MV-4-11 (cell line): ENCODE results near the gene NTN4.
"Not testable (repeated sequence)": the region's sequence is repeated elsewhere in the genome, so short reads cannot be mapped to it uniquely, and the experiment has no call there.

Experiments used
- DNase-seq: peaks from one replicate; lab custom pipeline; 2025; lab: John Stamatoyannopoulos, UW

Gene NTN4

DNA sequence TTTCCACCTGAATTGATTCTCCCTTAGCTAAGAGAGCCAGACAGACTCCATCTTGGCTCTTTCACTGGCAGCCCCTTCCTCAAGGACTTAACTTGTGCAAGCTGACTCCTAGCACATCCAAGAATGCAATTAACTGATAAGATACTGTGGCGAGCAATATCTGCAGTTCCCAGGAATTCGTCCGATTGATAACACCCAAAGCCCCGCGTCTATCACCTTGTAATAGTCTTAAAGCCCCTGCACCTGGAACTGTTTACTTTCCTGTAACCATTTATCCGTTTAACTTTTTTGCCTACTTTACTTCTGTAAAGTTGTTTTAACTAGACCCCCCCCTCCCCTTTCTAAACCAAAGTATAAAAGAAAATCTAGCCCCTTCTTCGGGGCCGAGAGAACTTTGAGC lies 44.5 kb downstream of the NTN4 start:
- not testable (repeated sequence) for DNase-seq

DNA sequence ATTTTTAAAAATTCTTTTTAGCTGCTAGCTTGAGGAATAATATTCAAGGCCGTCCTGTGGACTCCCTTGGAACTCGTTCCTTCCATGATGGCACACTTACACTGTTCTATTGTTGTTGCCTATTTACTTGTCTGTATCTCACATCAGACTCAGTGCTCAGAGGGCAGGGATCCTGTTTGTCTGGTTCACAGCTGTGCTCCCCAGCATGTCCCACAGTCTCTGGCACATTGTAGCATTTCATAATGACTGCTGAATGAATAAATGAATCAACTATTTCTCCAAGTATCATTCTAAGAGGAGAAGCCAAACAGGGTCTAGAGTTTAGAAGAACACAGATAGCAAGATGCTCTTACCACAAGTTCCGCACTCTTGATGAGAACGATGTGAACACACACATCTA lies 48.0 kb downstream of the NTN4 start:
- DNase-seq, result no peak

DNA sequence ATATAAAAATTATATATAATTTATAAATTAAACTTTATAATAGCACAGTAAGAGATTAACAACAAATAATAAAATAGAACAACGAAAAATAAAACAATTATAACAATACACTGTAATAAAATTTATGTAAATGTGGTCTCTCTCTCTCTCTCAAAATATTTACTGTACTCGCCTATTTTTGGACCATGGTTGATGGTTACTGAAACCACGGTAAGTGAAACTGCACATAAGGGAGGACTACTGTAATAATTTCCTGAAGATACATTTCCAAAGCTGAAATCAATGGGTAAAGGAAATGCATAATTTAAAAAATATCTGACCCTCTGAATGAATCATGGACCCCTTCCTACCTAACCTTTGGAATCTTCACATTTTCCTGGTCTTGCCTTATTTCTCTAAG lies 48.9 kb downstream of the NTN4 start:
- DNase-seq, result no peak

DNA sequence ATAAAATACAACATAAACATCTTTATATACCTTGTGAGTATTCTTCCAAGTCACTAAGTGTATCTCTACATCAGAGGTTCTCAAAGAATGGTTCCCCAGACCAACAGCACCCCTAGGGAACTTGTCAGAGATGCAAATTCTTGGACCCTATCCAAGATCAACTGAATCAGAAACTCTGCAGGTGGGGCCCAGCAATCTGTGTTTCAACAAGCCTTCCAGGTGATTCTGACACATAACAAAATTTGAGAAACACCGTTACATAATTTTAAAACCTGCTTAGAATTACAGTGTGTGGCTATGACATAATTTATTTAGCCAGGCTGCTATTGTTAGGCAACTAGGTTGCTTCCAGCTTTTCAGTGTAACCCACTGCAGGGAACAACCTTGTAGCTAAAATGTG lies 49.8 kb downstream of the NTN4 start:
- no peak for DNase-seq

DNA sequence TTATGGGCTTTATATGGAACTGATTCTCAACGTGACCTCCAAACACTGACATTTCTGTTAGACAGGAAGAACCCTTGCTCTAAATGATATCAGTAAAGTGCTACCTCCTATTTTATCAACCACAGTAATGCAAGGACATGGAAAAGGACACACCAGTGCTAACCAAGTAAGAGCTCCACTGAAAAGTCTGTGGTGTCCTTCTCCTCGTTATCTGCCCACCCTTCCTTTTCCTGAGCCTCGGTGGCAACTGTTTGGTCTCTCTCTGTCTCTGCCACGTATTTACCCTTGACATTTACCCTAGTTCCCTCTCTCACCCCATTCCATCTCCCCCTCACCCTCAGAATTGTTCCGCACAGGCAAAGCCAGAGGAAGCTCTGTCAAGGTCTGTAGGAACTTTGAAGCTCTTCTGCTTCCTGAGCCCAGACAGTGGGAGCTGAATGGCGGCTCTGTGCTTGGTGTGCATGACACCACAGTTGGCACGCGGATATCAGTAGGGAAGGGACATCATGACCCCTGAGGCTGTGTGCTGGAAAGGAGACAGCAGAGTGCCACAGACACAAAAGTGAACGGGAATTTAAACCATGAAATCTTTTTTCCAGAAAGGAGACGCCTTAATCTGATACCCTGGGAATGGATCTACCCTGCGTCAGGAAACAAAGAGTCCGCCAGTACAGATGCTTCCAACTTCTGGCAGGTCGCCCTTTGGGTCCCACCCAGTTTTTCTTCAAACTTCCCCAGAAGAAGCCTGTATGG lies 50.8 kb downstream of the NTN4 start:
- DNase-seq, result no peak

DNA sequence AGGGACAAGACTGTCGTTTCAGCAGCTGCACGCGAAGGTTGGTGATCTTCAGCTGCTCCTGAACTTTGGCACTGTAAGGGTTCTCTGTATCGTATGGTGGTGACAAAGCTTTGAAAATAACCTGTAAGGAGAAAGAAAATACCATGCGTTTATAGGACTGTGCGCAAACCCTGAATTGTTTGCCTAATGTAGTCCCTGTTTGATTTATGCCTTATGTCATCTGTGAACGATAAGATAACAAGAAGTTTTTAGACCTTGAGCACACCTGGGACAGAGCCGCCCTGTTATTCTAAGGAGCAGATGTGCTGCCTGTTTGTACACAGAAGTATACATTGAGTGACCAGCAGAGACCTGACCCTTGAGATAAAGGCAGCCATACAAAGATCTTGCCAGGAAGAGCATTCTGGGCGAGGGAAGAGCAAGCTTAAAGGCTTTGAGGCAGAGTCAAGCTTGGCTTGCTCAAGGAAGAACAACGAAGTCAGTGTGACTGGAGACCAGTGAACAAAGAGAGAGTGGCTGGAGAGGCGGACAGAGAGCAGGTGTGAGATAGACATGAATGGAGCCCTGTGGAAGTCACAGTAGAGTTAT lies 52.4 kb downstream of the NTN4 start:
- DNase-seq, result no peak

DNA sequence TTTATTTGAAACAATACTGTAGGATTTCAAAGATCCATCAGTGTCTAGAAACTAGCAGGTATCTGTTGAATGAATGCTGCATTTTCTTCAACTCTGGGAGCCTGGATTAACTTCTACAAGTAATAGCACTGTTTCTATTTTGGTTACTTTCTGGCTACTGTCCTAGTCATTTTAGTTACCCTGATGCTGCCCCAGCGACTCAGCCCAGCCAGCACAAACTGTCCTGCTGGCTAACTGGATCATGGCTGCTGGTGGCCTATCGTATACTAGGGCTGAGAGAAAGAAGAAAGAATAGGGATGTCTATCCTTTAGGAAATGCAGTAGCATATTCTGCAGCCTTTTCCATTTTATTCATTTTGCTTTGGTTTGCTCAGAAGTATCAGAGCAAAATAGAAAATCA lies 53.9 kb downstream of the NTN4 start:
- DNase-seq, result no peak

DNA sequence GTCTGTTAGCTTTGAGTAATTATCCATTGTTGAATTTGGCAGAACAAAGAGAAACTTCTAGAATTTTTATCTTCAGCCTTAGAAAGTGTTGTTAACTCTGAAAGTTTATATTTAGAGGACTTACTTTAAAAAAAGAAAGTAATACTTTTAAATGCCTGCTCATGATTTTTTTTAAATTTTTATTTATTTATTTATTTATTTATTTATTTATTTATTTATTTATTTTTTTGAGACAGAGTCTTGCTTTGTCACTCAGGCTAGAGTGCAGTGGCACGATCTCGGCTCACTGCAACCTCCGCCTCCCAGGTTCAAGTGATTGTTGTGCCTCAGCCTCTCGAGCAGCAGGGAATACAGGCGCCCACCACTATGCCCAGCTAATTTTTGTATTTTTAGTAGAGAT lies 54.8 kb downstream of the NTN4 start:
- not testable (repeated sequence) for DNase-seq

DNA sequence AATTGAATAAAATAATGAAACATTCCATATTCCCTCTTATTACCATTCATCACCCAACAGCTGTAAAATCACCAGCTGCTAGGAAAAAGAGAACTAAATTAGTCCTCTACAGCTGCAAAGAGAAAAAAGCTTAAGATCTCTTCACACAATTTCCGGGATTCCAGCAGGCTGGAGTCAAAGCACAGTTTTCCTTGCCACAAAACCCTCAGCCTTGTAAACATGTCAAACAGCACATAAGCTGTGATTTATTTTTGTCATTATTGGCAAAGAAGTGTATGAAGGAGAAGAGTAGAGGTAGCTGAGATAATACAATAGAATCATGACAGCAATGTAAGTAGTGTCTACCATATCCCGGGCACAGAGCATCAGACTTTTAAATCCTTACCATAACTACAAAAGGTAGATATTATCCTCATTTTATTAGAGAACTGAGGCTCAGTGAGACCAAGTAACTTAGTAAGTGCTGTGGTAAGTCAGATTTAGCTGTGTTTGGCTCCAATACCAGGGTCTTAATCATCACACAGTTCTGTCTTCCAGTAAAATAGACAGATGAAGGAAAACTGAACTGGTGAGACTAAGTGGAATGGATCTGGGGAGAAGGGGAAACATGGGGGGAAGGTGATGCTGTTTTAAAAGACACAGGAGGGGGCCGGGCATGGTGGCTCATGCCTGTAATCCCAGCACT lies 57.3 kb downstream of the NTN4 start:
- no peak for DNase-seq

DNA sequence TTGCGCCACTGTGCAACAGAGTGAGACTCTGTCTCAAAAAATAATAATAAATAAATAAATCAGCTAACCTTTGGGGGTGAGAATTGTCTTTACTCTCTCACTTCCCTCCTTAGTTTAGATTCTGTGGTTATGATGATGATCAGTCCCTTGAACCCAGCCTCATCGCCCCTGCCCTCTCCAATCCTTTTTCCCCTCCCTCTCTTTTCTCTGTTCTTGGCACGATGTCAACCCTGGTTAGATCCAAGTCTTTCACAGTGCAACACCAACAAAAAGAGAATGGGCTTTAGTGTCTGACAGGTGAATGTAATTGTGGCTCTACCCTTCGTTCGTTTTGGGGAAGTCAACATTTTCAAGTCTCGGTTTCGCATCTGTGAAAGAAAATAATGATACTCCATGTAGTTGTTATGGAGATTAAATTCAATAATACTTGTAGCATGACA lies 59.0 kb downstream of the NTN4 start:
- DNase-seq, result no peak

DNA sequence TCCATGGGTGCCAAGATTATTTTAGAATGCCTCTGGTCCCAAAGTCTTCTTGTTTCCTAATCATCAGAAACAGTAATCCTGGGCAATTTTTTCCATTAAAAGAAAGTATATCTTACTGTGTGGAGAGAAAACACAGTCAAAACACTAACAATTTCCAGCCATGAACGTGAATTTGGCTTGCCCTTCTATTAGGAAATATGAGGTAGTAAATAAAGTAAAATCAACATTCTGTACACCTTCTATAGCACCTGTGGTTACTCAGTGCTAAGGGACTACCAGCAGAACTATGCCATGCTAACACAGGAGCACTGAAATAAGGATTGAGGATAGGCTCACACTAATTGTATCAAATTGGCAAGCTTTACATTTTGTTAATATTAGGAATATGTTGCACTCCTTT lies 60.1 kb downstream of the NTN4 start:
- DNase-seq, result no peak

DNA sequence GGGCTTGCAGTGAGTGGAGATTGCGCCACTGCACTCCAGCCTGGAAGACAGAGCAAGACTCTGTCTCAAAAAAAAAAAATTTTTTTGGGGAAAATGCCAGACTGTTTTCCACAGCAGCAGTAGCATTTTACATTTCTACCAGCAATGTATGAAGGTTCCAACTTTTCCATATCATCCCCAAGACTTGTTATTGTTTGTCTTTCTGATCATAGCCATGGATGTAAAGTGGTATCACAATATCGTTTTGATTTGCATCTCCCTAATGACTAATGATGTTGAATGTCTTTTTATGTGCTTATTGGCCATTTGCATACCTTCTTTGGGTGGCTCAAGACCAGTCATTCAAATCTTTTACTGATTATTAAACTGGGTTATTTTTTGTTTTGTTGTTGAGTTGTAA lies 63.7 kb downstream of the NTN4 start:
- DNase-seq, result no peak

DNA sequence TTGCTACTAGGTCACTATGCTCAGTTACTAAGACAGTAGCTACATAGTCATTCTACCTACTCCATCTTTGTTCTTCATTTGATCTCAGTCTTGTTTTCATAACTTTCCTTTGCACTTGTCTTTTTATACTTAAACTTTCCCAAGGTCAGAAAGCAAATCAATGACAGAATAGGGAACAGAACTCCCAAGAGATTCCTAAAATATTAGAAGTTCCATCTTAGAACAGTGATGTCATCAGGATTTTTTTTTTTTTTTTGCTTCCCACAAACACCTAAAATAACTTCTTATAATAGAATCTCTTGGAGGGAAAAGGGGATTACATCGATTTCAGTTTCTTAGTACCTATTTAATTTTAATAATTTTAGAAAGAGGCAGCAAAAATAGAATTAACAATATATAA lies 65.8 kb downstream of the NTN4 start:
- DNase-seq, result no peak

DNA sequence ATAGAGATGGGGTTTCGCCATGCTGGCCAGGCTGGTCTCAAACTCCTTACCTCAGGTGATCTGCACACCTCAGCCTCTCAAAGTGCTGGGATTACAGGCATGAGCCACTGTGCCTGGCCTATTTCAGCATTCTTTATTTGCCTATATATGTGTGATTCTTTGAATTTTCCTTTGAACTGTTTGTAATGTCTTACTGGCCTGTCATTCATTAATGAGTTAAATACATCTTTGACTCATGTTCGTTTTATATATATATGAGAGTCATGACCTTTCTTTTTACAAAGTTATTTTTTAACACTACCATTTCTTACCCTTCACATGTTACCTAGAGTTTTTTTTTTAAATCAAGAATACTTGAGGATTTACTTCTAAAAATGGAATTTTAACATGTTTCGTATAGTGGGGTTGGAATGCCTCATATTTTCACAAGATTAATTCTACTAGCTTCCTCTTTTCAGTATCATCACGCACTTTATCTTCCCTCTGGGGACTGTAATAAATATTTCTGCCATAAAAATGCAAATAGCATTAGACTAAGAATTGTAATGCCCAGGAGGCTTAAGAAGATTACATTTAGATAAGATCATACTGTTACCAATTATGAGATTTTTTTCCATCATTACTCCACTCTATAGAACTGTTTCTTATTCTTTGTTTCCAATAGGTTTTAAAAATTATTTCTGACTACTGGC lies 66.7 kb downstream of the NTN4 start:
- DNase-seq, result no peak

DNA sequence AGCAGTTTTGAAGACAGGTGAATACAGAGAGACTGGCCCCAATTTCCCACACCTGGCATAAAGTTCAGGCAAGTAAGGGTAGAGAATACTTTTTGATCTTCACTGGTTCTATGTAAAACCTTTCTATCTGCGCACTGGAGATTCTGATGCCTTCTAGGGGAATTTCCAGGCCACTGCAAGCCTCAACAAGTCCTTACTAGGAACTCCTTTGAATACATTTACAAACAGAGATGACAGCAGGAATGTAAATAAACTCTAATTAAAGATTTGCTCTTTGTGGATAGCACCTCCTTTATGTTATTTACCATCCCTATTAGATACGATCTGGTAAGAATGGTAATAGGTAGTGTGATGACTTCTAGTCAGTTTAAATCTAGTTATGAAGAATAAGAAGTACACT lies 69.2 kb downstream of the NTN4 start:
- DNase-seq, result no peak

DNA sequence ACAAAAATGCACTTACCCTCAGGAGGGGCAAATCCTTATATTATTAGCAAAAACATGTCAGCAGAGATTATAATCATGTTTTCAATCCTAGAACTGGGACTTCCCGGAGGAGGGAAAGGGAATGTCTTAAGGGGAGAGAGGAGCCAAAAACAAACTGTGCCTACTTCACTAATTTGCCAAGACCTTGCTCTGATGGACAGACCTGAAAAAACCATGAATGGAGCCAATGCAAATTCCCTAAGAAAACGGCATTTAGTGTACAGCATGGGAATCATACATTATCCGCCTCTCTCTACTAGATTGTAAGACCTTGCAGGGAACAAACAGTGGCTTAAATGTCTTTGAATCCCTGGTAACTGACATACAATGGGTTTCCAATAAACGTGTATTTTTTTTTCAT lies 70.4 kb downstream of the NTN4 start:
- no peak for DNase-seq

DNA sequence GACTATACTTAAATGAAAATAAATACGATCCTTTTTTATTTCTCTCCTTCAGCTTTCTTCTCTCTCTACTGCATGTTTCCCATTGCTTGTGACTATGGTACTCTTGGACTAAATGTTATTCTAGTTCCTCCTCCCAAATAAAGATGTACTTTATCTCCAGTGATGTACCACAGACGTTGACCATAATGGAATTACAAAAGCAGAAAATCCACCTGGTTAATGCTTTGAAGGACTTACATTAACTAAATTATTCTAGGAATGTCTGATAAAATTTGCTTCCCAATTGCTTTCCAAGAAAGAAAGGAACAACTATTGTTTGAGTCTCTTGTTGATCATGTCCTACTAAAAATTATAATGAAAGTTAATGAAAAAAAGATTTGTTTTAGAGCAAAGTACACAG lies 71.8 kb downstream of the NTN4 start:
- DNase-seq, result no peak

DNA sequence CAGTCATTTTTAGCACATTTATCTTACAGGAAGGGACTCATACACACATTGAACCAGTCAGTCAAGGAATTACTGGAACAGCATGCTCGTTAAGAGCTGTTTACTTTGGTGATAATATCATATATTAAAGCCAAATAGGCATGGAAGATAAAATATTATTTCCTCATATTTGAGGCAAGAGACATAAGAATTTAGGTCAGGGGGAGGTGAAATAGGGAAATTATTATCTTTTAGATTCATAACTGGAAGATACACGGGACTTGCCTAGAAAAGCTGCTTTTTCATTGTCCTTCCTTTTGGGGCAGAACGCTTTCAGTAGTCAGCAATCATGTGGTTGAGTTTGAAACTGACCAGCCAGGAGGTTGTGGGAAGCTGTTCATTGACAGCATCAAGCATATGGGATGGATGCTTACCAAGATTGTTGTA lies 72.5 kb downstream of the NTN4 start:
- no peak for DNase-seq

DNA sequence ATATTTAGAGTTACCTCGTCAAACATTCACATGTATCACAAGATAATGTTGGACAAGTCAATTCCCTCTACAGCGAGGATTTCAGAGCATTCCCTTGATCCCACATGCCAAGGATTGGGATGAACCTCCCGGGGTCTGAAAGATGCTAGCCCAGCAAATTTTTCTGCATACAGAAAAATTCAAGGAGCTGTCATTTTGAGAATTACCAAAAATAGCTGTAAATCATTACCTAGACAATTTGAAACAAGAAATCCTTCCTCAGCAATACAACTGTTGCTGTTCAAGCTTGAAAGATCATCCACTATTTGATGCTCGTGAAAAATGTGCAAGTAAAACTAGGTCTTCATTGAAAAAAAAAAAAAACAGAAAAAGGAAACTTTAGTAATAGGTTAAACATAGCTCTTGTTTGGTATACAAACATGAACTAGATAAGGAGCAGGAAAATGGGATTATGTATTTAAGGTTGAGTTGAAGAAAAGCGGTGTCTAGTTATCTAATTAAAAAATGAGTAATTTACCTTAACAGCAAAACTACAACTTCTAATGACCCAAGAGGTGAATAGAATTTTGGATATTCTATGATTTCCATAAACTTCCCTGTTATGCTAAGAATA lies 73.1 kb downstream of the NTN4 start:
- no peak for DNase-seq

DNA sequence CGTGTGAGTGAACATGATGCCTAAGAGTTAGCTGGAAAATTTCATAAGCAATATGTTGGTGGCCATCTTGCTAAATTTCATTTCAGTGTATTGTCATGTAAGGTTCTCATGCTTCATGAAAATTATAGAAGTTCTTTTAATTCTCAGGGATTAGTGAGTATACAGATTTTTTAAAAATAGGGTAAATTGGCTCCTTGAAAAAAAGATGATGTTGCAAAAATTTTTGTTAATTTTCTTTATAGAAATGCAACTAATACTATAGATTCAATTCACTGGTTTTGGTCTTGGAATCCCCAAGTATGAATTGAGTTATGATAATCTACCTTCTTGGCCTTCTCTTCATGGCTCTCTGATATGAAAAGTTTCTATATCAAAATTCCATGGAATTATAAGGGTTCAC lies 75.4 kb downstream of the NTN4 start:
- DNase-seq, result no peak

DNA sequence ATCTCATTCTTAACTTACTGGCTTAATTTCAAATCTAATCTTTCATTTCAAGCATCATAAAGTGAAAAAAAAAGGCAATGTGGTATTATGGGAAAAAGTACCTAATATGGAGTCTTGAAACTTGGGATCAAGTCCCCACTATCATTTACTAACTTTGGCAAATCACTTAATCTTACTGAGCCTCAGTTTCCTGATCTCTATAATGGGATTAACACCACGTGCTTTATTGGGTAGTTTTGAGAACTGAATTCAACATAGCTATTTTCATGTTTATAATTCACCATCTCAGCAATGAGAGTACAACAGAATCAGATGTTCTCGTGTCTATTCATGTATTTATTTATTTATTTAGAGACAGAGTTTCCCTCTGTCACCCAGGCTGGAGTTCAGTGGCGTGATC lies 78.3 kb downstream of the NTN4 start:
- DNase-seq, result no peak

DNA sequence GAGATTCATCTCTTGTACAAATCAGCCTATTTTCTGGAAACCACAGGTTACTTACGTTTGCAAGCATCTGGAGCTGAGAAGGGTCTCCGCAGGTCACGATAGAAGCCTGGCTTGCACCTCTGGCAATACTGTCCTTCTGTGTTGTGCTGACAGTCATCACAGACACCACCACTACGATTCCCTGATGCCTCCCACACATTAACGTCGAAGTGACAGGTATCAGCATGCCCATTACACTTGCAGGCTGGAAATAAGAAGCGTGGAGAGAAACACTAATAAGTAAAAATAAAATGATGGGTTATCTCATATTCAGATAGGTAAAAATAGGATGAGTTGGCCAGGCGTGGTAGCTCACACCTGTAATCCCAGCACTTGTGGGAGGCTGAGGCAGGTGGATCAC lies 80.2 kb downstream of the NTN4 start:
- no peak for DNase-seq
